A549 (cell line): ENCODE data around the gene MORF4L1. TPM values are rescaled to one million over a fixed set of nuclear protein-coding genes. Genes with fewer than 3 reads are reported as not detected.
A peak's percentile ranks its signal among the peaks of the same experiment; 100 is the strongest.

ENCODE experiments used
- ATAC-seq, 2 experiments: fragments of 200-7000 bp in 1 of 2; fragments of >200 bp in 1 of 2; cut with Nextera tagmentation in 1 of 2; cut with Tn5 transposase in 1 of 2; 3 replicates each; pipeline versions ENCODE4 v1.8.0 to v1.9.1; 2018 to 2020; ENCODE audit warnings: mild to moderate bottlenecking in 1 of 2, moderate library complexity in 1 of 2
- CTCF ChIA-PET: fragments of 300-600 bp; sonication (Branson Sonifier 250); formaldehyde crosslinking; extraction: SDS; loops from one replicate; lab custom pipeline; 2021; ENCODE audit warnings: antibody characterized with exemption, inconsistent platforms; lab: Yijun Ruan, JAX
- POLR2A ChIA-PET: fragments of 350-600 bp; formaldehyde crosslinking; extraction: SDS; loops from one replicate; lab custom pipeline; 2021; ENCODE audit warnings: antibody characterized with exemption, inconsistent platforms; lab: Yijun Ruan, JAX
- DNase-seq, 2 experiments: peaks; one replicate each; pipeline versions ENCODE4 v3.0.0 to v3.0.0-alpha.2; 2011 to 2016; ENCODE audit warnings: low read depth in 1 of 2, low spot score in 1 of 2
- FAIRE-seq: peaks from 2 replicates; lab custom pipeline; 2011; peaks lifted over from hg19 to GRCh38; lab: Jason Lieb, UNC
- H3K27ac ChIP-seq, 2 experiments: fragments of >200 bp; sonication (Bioruptor Twin); formaldehyde crosslinking; 3 replicates each; pipeline ENCODE4 v1.5.1; 2016 to 2017
- H3K4me1 ChIP-seq: fragments of >200 bp; sonication (Bioruptor Twin); formaldehyde crosslinking; 3 replicates; pipeline ENCODE4 v1.6.1; 2016
- H3K4me2 ChIP-seq: fragments of >200 bp; sonication (Bioruptor Twin); formaldehyde crosslinking; 3 replicates; pipeline ENCODE4 v1.6.1; 2016
- H3K4me3 ChIP-seq: fragments of >200 bp; sonication (Bioruptor Twin); formaldehyde crosslinking; 3 replicates; pipeline ENCODE4 v1.5.1; 2016
- H3K9me3 ChIP-seq: fragments of >200 bp; sonication (Bioruptor Twin); formaldehyde crosslinking; 3 replicates; pipeline ENCODE4 v1.6.1; 2016
- BHLHE40 ChIP-seq: IDR thresholded peaks from 2 replicates; pipeline ENCODE4 v1.6.1; 2012; ENCODE audit warnings: low read depth, low read length, inconsistent platforms
- CEBPB ChIP-seq, 2 experiments: fragments of >200 bp in 1 of 2; sonication (Bioruptor Twin) in 1 of 2; formaldehyde crosslinking in 1 of 2; IDR thresholded peaks; 2 replicates each; pipeline ENCODE4 v1.6.1; 2012 to 2016
- CTCF ChIP-seq: fragments of >200 bp; sonication (Bioruptor Twin); formaldehyde crosslinking; IDR thresholded peaks from 3 replicates; pipeline ENCODE4 v1.5.1; 2016
- EHF ChIP-seq: fragments of 250-450 bp; sonication (Bioruptor Pico); IDR thresholded peaks from 2 replicates; pipeline ENCODE4 v1.5.0; 2020; ENCODE audit warnings: mild to moderate bottlenecking
- ESRRA ChIP-seq: fragments of 150-350 bp; IDR thresholded peaks from 2 replicates; pipeline ENCODE4 v1.6.1; 2014; ENCODE audit warnings: mild to moderate bottlenecking, low read length, borderline replicate concordance
- FOSB ChIP-seq: fragments of 250-450 bp; sonication (Bioruptor Pico); IDR thresholded peaks from 2 replicates; pipeline ENCODE4 v1.5.0; 2020; ENCODE audit warnings: mild to moderate bottlenecking, moderate library complexity
- FOSL2 ChIP-seq, 2 experiments: fragments of 450-650 bp in 1 of 2; fragments of >200 bp in 1 of 2; sonication (Bioruptor Twin) in 1 of 2; formaldehyde crosslinking; IDR thresholded peaks; 2 replicates each; pipeline versions ENCODE4 v1.5.0 to v1.6.1; 2016 to 2020; ENCODE audit warnings: mild to moderate bottlenecking in 1 of 2, moderate library complexity in 1 of 2
- FOXS1 ChIP-seq: fragments of 250-450 bp; sonication (Bioruptor Pico); IDR thresholded peaks from 2 replicates; pipeline ENCODE4 v1.5.0; 2020; ENCODE audit warnings: mild to moderate bottlenecking, moderate library complexity
- HMGXB4 ChIP-seq: fragments of 250-450 bp; sonication (Bioruptor Pico); IDR thresholded peaks from 2 replicates; pipeline ENCODE4 v1.5.0; 2021; ENCODE audit warnings: mild to moderate bottlenecking, moderate library complexity, borderline replicate concordance
- KDM1A ChIP-seq: fragments of 200-600 bp; sonication (generic); IDR thresholded peaks from 2 replicates; pipeline ENCODE4 v1.6.1; 2016; ENCODE audit warnings: low read depth, mild to moderate bottlenecking
- KDM5A ChIP-seq: fragments of 200-600 bp; sonication (generic); IDR thresholded peaks from 2 replicates; pipeline ENCODE4 v1.6.1; 2016; ENCODE audit warnings: antibody characterized with exemption, mild to moderate bottlenecking
- MAFK ChIP-seq: fragments of 450-650 bp; IDR thresholded peaks from 2 replicates; pipeline ENCODE4 v1.6.1; 2014; ENCODE audit not compliant: partially characterized antibody
- MAZ ChIP-seq: fragments of 150-350 bp; IDR thresholded peaks from 2 replicates; pipeline ENCODE4 v1.6.1; 2014; ENCODE audit warnings: antibody characterized with exemption, low read depth, low read length, borderline replicate concordance
- NPAS2 ChIP-seq: fragments of 250-450 bp; sonication (Bioruptor Pico); IDR thresholded peaks from 2 replicates; pipeline ENCODE4 v1.8.0; 2022; ENCODE audit warnings: mild to moderate bottlenecking, moderate library complexity, borderline replicate concordance
- POLR2A ChIP-seq: IDR thresholded peaks from 2 replicates; pipeline ENCODE4 v1.6.1; 2012; ENCODE audit warnings: mild to moderate bottlenecking, low read length
- RAD21 ChIP-seq, 2 experiments: fragments of >200 bp in 1 of 2; sonication (Bioruptor Twin) in 1 of 2; formaldehyde crosslinking in 1 of 2; IDR thresholded peaks in 1 of 2; conservative IDR thresholded peaks in 1 of 2; 2 replicates in 1 of 2; 3 replicates in 1 of 2; pipeline ENCODE4 v1.6.1; 2012 to 2018; ENCODE audit warnings: inconsistent platforms in 1 of 2
- RARB ChIP-seq: fragments of 250-450 bp; sonication (Bioruptor Pico); IDR thresholded peaks from 2 replicates; pipeline ENCODE4 v1.8.0; 2021; ENCODE audit warnings: mild to moderate bottlenecking, moderate library complexity
- RCOR1 ChIP-seq: fragments of 150-350 bp; IDR thresholded peaks from 2 replicates; pipeline ENCODE4 v1.6.1; 2014; ENCODE audit warnings: antibody characterized with exemption, low read length, low read depth
- SMC3 ChIP-seq: fragments of >200 bp; sonication (Bioruptor Twin); formaldehyde crosslinking; IDR thresholded peaks from 3 replicates; pipeline ENCODE4 v1.6.1; 2018; ENCODE audit warnings: inconsistent platforms
- TFCP2L1 ChIP-seq: fragments of 250-450 bp; sonication (Bioruptor Pico); IDR thresholded peaks from 2 replicates; pipeline ENCODE4 v1.5.0; 2021; ENCODE audit warnings: mild to moderate bottlenecking
- ZFP36 ChIP-seq: fragments of 450-650 bp; IDR thresholded peaks from 2 replicates; pipeline ENCODE4 v1.6.1; 2014; ENCODE audit warnings: borderline replicate concordance; ENCODE audit not compliant: partially characterized antibody
- ZSCAN20 ChIP-seq: fragments of 250-450 bp; sonication (Bioruptor Pico); IDR thresholded peaks from 2 replicates; pipeline ENCODE4 v1.8.0; 2022; ENCODE audit warnings: mild to moderate bottlenecking, moderate library complexity
- WGBS: methylation state at CpG from one replicate; pipeline ENCODE4 v1.1.6; 2017; ENCODE audit errors: missing lambda C conversion rate; 5-methylcytosine and 5-hydroxymethylcytosine counted together
- polyA plus RNA-seq, 4 experiments: library from polyadenylated mRNA; depleted of rRNA in 3 of 4; stranded (reverse); fragments of >200 nt; fragmentation: RNase III in 1 of 4; extraction: RNeasy Plus Mini Kit Qiagen cat#74134 plus additional on column Dnase treatment in 1 of 4; gene quantifications; 2 replicates in 3 of 4; 3 replicates in 1 of 4; pipeline ENCODE4 v1.2.3, GENCODE V29; 2011 to 2017

Gene MORF4L1
- polyA plus RNA-seq, 2 of the 4 experiments (the other 2 are of a cell fraction), result 498 to 927 TPM

- CTCF ChIA-PET, result interaction anchor here (0.6 to 9.5 kb wide), 33 partner anchors 10 to 406 kb away, joined by 3 to 150 read pairs (median 6); partner anchors contain the start of gene TMED3
- WGBS, result 65% methylated on average over 3 of the region's 3 CpGs
- H3K27ac ChIP-seq, result no peak overlapping the region
- H3K4me1 ChIP-seq, result peaks cover 22% of the 10 kb centered on the region
- no peaks in the 10 kb centered on the region for H3K9me3 ChIP-seq
- TF ChIP-seq MAZ (no peak), KDM5A (no peak), KDM1A (no peak), MAFK (no peak), ZSCAN20 (CRISPR knock-in tag) (no peak)
- peak in 1 of 2 experiments; percentile 19; a peak in 3 of 6 replicates for ATAC-seq
- FAIRE-seq, result no peak
- no peak for DNase-seq
- POLR2A ChIA-PET, result interaction anchor here (0.8 kb wide), 1 partner anchor 80 kb away, joined by 3 read pairs; no protein-coding TSS in a partner anchor
- H3K4me3 ChIP-seq, result no peak overlapping the region
- no peak overlapping the region for H3K4me2 ChIP-seq
Measured at GRCh38 chr15:78909160-78909695, 36.5 kb downstream of the MORF4L1 start.

- ChIA-PET POLR2A (interaction anchor here (0.8 kb wide), 1 partner anchor 79 kb away, joined by 3 read pairs; no protein-coding TSS in a partner anchor), CTCF (interaction anchor here (0.5 to 9.5 kb wide), 33 partner anchors 11 to 406 kb away, joined by 3 to 150 read pairs (median 6); no protein-coding TSS in a partner anchor)
- no peak for FAIRE-seq
- peak; percentile 63 to 83 for ATAC-seq
- Histone ChIP-seq H3K4me2 (no peak overlapping the region), H3K9me3 (no peaks in the 10 kb centered on the region), H3K4me1 (peaks cover 21% of the 10 kb centered on the region), H3K27ac (no peak overlapping the region), H3K4me3 (no peak overlapping the region)
- DNase-seq, result peak; percentile 63 to 72
- WGBS, result 58% methylated on average over 5 of the region's 5 CpGs
- TF ChIP-seq FOSB (no peak), ZFP36 (no peak), SMC3 (peak; percentile 69), CTCF (peak; percentile 87), RCOR1 (no peak), RARB (CRISPR knock-in tag) (no peak), TFCP2L1 (no peak), BHLHE40 (no peak), RAD21 (conservative IDR thresholded peaks at IDR 0.05 in 1 of 2, IDR thresholded peaks at IDR 0.05 in 1 of 2) (peak; percentile 75 to 81), NPAS2 (CRISPR knock-in tag) (no peak), FOSL2 (IDR thresholded peaks at IDR 0.05) (no peak), FOSL2 (CRISPR knock-in tag; IDR thresholded peaks at IDR 0.05) (no peak), POLR2A (no peak), CEBPB (IDR thresholded peaks at IDR 0.05) (no peak), FOXS1 (CRISPR knock-in tag) (no peak), ESRRA (no peak), EHF (no peak), KDM1A (no peak), HMGXB4 (no peak)
Measured at GRCh38 chr15:78909791-78910228, 37.1 kb downstream of the MORF4L1 start.
